Right atrium auricular region (tissue), 2 donors: ENCODE data around the gene FOXN3. TPM values are rescaled to one million over a fixed set of nuclear protein-coding genes. Genes with fewer than 3 reads are reported as not detected.

Source experiments
- DNase-seq: peaks from one replicate; pipeline ENCODE4 v3.0.0-alpha.2; 2019; ENCODE audit warnings: low spot score
- H3K27ac ChIP-seq, 2 donors: fragments of 200-600 bp; sonication (generic); 1 replicate in 1 of 2; 2 replicates in 1 of 2; pipeline ENCODE4 v1.5.1; 2016 to 2019
- H3K27me3 ChIP-seq, 2 donors: fragments of 200-600 bp; sonication (generic); one replicate each; pipeline versions ENCODE4 v1.5.1 to v1.6.0; 2017 to 2019
- H3K36me3 ChIP-seq: fragments of 200-600 bp; sonication (generic); one replicate; pipeline ENCODE4 v1.5.1; 2016
- H3K4me1 ChIP-seq, 2 donors: fragments of 200-600 bp; sonication (generic); one replicate each; pipeline versions ENCODE4 v1.5.1 to v1.6.0; 2017 to 2019
- H3K4me3 ChIP-seq, 2 donors: fragments of 200-600 bp; sonication (generic); 1 replicate in 1 of 2; 2 replicates in 1 of 2; pipeline ENCODE4 v1.5.1; 2017 to 2019; ENCODE audit warnings: mild to moderate bottlenecking in 1 of 2, moderate library complexity in 1 of 2
- H3K9me3 ChIP-seq, 2 donors: fragments of 200-600 bp; sonication (generic); one replicate each; pipeline ENCODE4 v1.5.1; 2019
- total RNA-seq, 2 donors: library from RNA; depleted of rRNA; stranded (reverse); fragments of >200 nt; gene quantifications; one replicate each; pipeline ENCODE4 v1.1.0, GENCODE V29; 2016
- TF ChIP-seq, protein P1 (sequence below), 2 donors: fragments of 200-600 bp; sonication (generic); IDR thresholded peaks; one replicate each; pipeline ENCODE4 v1.5.1; 2019; ENCODE audit warnings: antibody characterized with exemption in 2 of 2

The FOXN3 gene
- total RNA-seq, 2 donors from 2014 or later, result 80.1 to 90.3 TPM

GRCh38 chr14:89440986-89441909 is 24.2 kb upstream of the FOXN3 start:
- DNase-seq, result no peak
- no peaks in the 10 kb centered on the region for H3K36me3 ChIP-seq

DNA sequence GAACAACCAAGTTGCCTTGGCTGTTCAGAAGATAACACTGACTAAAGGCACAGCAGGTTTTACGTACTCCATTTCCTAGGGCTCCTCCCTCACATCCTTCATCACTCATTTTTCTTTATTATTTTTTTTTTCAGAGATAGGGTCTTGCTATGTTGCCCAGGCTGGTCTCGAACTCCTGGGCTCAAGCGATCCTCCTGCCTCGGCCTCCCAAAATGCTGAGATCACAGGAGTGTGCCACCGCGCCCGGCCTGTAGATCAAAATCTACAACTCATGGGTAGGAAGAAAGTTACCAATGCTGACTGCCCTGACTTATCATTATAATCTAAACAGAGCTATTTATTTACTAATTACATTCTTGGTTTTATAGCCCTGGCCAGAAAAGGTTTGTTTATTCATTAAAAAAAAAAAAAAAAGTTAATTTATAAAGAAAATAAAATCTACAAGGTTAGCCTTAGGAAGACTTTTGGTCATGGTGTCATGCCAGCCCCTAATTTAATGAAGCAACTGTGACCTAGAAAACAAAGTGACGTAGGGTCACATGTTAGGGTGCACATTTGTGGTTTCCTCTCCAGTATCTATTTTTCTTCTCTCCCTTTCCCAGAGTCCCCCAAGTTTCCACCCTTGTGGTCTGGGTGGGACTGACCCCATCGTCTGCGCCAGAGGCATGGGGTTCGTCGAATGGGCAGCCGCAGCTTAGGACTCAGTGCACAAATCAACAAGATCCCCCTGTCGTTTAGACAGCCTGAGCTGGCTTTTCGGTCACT is 19.0 kb upstream of the FOXN3 start:
- H3K4me1 ChIP-seq, result peaks cover 0 to 5% of the 10 kb centered on the region in 2 donors
- no peak overlapping the region for H3K27ac ChIP-seq
- no peak for DNase-seq
- H3K9me3 ChIP-seq, result no peaks in the 10 kb centered on the region
- no peak overlapping the region for H3K4me3 ChIP-seq
- no peaks in the 10 kb centered on the region for H3K27me3 ChIP-seq
- TF ChIP-seq, protein P1, sequence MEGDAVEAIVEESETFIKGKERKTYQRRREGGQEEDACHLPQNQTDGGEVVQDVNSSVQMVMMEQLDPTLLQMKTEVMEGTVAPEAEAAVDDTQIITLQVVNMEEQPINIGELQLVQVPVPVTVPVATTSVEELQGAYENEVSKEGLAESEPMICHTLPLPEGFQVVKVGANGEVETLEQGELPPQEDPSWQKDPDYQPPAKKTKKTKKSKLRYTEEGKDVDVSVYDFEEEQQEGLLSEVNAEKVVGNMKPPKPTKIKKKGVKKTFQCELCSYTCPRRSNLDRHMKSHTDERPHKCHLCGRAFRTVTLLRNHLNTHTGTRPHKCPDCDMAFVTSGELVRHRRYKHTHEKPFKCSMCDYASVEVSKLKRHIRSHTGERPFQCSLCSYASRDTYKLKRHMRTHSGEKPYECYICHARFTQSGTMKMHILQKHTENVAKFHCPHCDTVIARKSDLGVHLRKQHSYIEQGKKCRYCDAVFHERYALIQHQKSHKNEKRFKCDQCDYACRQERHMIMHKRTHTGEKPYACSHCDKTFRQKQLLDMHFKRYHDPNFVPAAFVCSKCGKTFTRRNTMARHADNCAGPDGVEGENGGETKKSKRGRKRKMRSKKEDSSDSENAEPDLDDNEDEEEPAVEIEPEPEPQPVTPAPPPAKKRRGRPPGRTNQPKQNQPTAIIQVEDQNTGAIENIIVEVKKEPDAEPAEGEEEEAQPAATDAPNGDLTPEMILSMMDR (IDR thresholded peaks at IDR 0.05), result no peak
- no peaks in the 10 kb centered on the region for H3K36me3 ChIP-seq

More at GRCh38 chr14:89440986-89441909, 24.2 kb upstream of the FOXN3 start:
- no peak overlapping the region for H3K27ac ChIP-seq
- no peak overlapping the region for H3K4me3 ChIP-seq
- peaks cover 0 to 16% of the 10 kb centered on the region in 2 donors for H3K4me1 ChIP-seq
- TF ChIP-seq, protein P1 (IDR thresholded peaks at IDR 0.05), result no peak
- no peaks in the 10 kb centered on the region for H3K9me3 ChIP-seq
- no peaks in the 10 kb centered on the region for H3K27me3 ChIP-seq

GRCh38 chr14:89435492-89435891 is 18.5 kb upstream of the FOXN3 start:
- H3K27ac ChIP-seq, result no peak overlapping the region

GRCh38 chr14:89432226-89432625 is 15.2 kb upstream of the FOXN3 start:
- DNase-seq, result no peak
- H3K4me1 ChIP-seq, result peaks cover 0 to 33% of the 10 kb centered on the region in 2 donors
- TF ChIP-seq, protein P1 (IDR thresholded peaks at IDR 0.05), result no peak
- no peak overlapping the region for H3K4me3 ChIP-seq
- no peaks in the 10 kb centered on the region for H3K9me3 ChIP-seq
- no peak overlapping the region for H3K27ac ChIP-seq
- no peaks in the 10 kb centered on the region for H3K27me3 ChIP-seq
- H3K36me3 ChIP-seq, result no peaks in the 10 kb centered on the region

More at GRCh38 chr14:89435492-89435891, 18.5 kb upstream of the FOXN3 start:
- TF ChIP-seq, protein P1 (IDR thresholded peaks at IDR 0.05), result no peak
- H3K9me3 ChIP-seq, result no peaks in the 10 kb centered on the region
- no peaks in the 10 kb centered on the region for H3K27me3 ChIP-seq
- peaks cover 0 to 9% of the 10 kb centered on the region in 2 donors for H3K4me1 ChIP-seq
- no peak for DNase-seq
- H3K4me3 ChIP-seq, result no peak overlapping the region
- H3K36me3 ChIP-seq, result no peaks in the 10 kb centered on the region

DNA sequence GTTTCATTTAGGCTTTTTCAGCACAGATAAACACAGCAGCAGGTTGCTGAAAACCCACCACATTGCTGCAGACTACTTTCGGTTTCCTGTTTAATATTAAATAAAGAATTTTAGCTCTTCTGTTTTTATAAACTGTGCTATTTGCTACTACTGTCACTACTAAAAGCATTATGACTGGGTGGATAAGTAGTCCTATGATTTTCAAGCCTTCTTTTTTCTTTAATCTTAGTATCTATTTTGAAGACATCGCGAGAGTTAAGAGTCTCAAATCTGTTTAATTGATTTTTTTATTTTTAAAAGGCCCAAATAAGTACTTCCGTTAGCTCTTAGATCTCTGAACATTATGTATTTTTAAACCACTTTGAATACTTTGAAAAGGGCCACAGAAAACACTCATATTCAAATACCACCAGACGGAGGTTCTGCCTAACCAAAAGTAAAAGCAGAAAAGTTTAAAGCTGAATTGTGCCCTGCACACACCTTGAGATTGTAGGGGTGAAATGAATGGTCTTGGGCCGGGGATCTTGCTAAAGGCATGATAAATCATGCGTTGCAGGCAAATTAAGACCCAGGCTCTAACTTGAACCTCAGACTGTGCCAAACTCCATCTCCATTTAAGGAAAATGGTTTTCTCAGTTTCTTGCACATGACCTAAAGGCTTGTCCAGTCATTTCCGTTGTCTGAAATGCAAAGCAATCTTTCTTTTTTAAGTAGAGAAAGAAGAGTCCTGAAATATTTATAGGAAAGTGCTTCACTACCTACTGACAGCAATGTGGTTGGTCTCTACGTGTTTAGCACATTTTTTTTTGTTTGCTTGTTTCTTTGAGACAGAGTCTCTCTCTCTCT is 13.6 kb upstream of the FOXN3 start:
- H3K9me3 ChIP-seq, result no peaks in the 10 kb centered on the region
- H3K27me3 ChIP-seq, result no peaks in the 10 kb centered on the region
- H3K4me3 ChIP-seq, result peak overlapping the region; percentile 7 to 37
- TF ChIP-seq, protein P1 (IDR thresholded peaks at IDR 0.05), result no peak
- H3K27ac ChIP-seq, result peak overlapping the region; percentile 66
- peaks cover 0 to 33% of the 10 kb centered on the region in 2 donors for H3K4me1 ChIP-seq
- H3K36me3 ChIP-seq, result no peaks in the 10 kb centered on the region
- DNase-seq, result no peak
